ENCODE data around the gene WWOX. TPM values are rescaled to one million over a fixed set of nuclear protein-coding genes. Genes with fewer than 3 reads are reported as not detected.
"Not testable (repeated sequence)": the region's sequence is repeated elsewhere in the genome, so short reads cannot be mapped to it uniquely, and the experiment has no call there.

The WWOX gene
- total RNA-seq, 4 donors from 2014 or later = 21.4 to 55.6 (median 33.2) TPM

DNA sequence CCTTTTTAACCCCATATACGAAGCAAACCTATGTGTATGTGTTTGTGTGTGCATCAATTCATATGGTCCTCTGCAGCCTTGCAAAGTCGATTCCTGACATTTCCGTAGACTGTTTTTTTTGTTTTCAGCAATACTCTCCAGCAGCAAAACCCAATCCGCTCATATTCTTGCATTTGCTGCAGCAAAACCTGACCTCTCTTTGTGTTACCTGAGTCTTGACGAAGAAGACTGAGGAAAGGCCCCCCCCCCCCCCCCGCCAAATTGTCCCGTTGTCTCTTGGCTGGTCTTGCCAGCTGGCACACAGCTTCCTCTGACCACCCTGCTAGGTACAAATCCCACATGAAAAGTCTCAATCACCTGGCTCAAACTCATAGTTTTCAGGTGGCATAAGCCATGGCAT lies 494.7 kb downstream of the WWOX start:
- ATAC-seq (ENCODE audit: low FRiP score) = no peak
- TF ChIP-seq CTCF (IDR thresholded peaks at IDR 0.05) = no peak

GRCh38 chr16:78596348-78596995 lies 497.0 kb downstream of the WWOX start:
- DNase-seq (ENCODE audit: low spot score) (no peak), ATAC-seq (ENCODE audit: low FRiP score) (no peak)
- TF ChIP-seq CTCF (IDR thresholded peaks at IDR 0.05) = no peak

More for the DNA sequence above, 494.7 kb downstream of the WWOX start:
- DNase-seq (ENCODE audit: low spot score) = no peak

GRCh38 chr16:78596996-78597422 lies 497.6 kb downstream of the WWOX start:
- ATAC-seq (ENCODE audit: low FRiP score) (no peak), DNase-seq (ENCODE audit: low spot score) (no peak)
- no peak for TF ChIP-seq CTCF (IDR thresholded peaks at IDR 0.05)

DNA sequence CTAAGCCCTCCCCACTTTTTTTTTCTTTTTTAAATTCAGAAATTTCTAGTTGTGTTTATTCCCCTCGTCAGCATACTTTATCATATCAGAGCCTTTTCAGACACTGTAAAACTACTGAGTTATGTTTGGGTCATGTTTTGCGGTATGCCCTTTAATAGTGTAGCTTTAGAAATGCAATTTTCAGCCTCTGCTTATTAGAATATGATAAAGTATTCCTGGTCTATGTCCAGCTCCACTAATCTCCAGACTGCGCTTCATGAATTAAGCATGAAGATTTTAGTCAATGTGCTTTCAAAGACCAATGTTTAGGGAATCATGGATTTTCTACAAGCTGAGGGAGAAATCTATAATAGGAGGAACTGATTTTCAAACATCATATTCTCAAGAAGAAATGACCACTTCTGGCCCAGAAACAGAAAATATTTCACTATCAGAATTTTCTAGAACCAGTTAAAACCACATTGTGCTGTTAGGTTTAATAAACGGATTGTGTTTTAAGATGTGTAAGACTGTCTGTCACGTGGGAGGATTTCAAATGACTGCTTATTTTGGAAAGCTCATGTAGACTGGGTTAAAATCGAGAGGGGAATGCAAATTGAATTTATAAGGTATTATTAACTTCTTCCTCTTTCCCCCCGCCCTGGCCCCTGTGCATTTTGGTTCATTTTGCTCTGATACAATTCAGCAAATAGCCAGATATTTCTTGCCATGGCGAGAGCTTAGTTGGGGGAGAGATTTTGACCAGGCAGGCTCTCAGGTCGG lies 498.5 kb downstream of the WWOX start:
- TF ChIP-seq CTCF (IDR thresholded peaks at IDR 0.05) = no peak
- DNase-seq (ENCODE audit: low spot score) (no peak), ATAC-seq (ENCODE audit: low FRiP score) (no peak)

GRCh38 chr16:78599271-78599670 lies 499.8 kb downstream of the WWOX start:
- no peak for DNase-seq (ENCODE audit: low spot score)
- ATAC-seq (ENCODE audit: low FRiP score) = no peak
- TF ChIP-seq CTCF (IDR thresholded peaks at IDR 0.05) = no peak

- DNase-seq (ENCODE audit: low spot score); ATAC-seq (ENCODE audit: low FRiP score): not testable (repeated sequence)
Observed at GRCh38 chr16:78604423-78605062, 505.1 kb downstream of the WWOX start.

- DNase-seq (ENCODE audit: low spot score) (no peak), ATAC-seq (ENCODE audit: low FRiP score) (no peak)
- TF ChIP-seq CTCF (IDR thresholded peaks at IDR 0.05) = no peak
Observed at GRCh38 chr16:78605548-78606101, 506.2 kb downstream of the WWOX start.
